Mesothelial cell of epicardium (in vitro differentiated cells): ENCODE results near the gene ECHDC1. TPM values are rescaled to one million over a fixed set of nuclear protein-coding genes. Genes with fewer than 3 reads are reported as not detected.

Source experiments
- DNase-seq, 2 experiments: peaks; one replicate each; pipeline ENCODE4 v3.0.0; 2021; ENCODE audit warnings: low spot score in 2 of 2; ENCODE audit not compliant: unreplicated experiment in 2 of 2
- H3K27ac Mint-ChIP-seq: 2 replicates; pipeline ENCODE4 v1.8.0; 2021; ENCODE audit warnings: mixed read lengths
- H3K27me3 Mint-ChIP-seq: 2 replicates; pipeline ENCODE4 v1.8.0; 2021; ENCODE audit warnings: low read depth, mixed read lengths
- H3K36me3 Mint-ChIP-seq: 2 replicates; pipeline ENCODE4 v1.8.0; 2021; ENCODE audit warnings: mixed read lengths
- H3K4me1 Mint-ChIP-seq: 2 replicates; pipeline ENCODE4 v1.8.0; 2021; ENCODE audit warnings: mixed read lengths
- H3K4me3 Mint-ChIP-seq: 2 replicates; pipeline ENCODE4 v1.8.0; 2021; ENCODE audit warnings: mild to moderate bottlenecking, moderate library complexity, mixed read lengths
- H3K9me3 Mint-ChIP-seq: 2 replicates; pipeline ENCODE4 v1.8.0; 2021; ENCODE audit warnings: mixed read lengths
- CTCF ChIP-seq: fragments of 200-600 bp; sonication (generic); IDR thresholded peaks from one replicate; pipeline ENCODE4 v1.5.0; 2021; ENCODE audit warnings: antibody characterized with exemption; ENCODE audit not compliant: unreplicated experiment
- total RNA-seq: library from RNA; stranded (reverse); gene quantifications from 3 replicates; pipeline ENCODE4 v1.2.1, GENCODE V29; 2021

The ECHDC1 gene
- total RNA-seq, 1 donor from 2014 or later: 52.8 TPM

GRCh38 chr6:127266892-127267645, 76.3 kb downstream of the ECHDC1 start:
- H3K36me3 Mint-ChIP-seq: peaks cover 3% of the 10 kb centered on the region
- TF ChIP-seq CTCF: no peak
- peaks cover 34% of the 10 kb centered on the region for H3K4me1 Mint-ChIP-seq
- no peaks in the 10 kb centered on the region for H3K27me3 Mint-ChIP-seq
- H3K9me3 Mint-ChIP-seq: no peaks in the 10 kb centered on the region
- peak overlapping the region; percentile 93 for H3K4me3 Mint-ChIP-seq
- H3K27ac Mint-ChIP-seq: peak overlapping the region; percentile 99
- DNase-seq: peak; percentile 28 to 60

GRCh38 chr6:127266178-127266891, 77.1 kb downstream of the ECHDC1 start, which contains the start of gene RNF146:
Gene RNF146, plus strand, starts transcription at chr6:127266864. Its CDS starts 13,475 bp downstream, at chr6:127280339.
- peak within 1 kb of the TSS; percentile 93 for H3K4me3 Mint-ChIP-seq
- peak; percentile 64 to 79 for DNase-seq
- H3K9me3 Mint-ChIP-seq: no peaks in the 10 kb centered on the region
- peaks cover 33% of the 10 kb centered on the region for H3K4me1 Mint-ChIP-seq
- H3K27ac Mint-ChIP-seq: peak within 1 kb of the TSS; percentile 99
- H3K36me3 Mint-ChIP-seq: peaks cover 3% of the 10 kb centered on the region
- H3K27me3 Mint-ChIP-seq: no peaks in the 10 kb centered on the region
- TF ChIP-seq CTCF: peak; percentile 35

- peaks cover 3% of the 10 kb centered on the region for H3K9me3 Mint-ChIP-seq
- no peak overlapping the region for H3K27ac Mint-ChIP-seq
- no peak for DNase-seq
- no peaks in the 10 kb centered on the region for H3K36me3 Mint-ChIP-seq
- peaks cover 14% of the 10 kb centered on the region for H3K4me1 Mint-ChIP-seq
- H3K4me3 Mint-ChIP-seq: no peak overlapping the region
- no peak for TF ChIP-seq CTCF
- H3K27me3 Mint-ChIP-seq: peaks cover 14% of the 10 kb centered on the region
These were observed 79.9 kb downstream of the ECHDC1 start for GRCh38 chr6:127263481-127263880.

- Mint-ChIP-seq H3K27ac (no peak overlapping the region), H3K4me3 (no peak overlapping the region), H3K4me1 (peaks cover 8% of the 10 kb centered on the region), H3K27me3 (peaks cover 14% of the 10 kb centered on the region), H3K36me3 (no peaks in the 10 kb centered on the region), H3K9me3 (peaks cover 3% of the 10 kb centered on the region)
- DNase-seq: no peak
- TF ChIP-seq CTCF: no peak
These were observed 80.5 kb downstream of the ECHDC1 start for GRCh38 chr6:127262896-127263295.

- Mint-ChIP-seq H3K4me3 (no peak overlapping the region), H3K36me3 (no peaks in the 10 kb centered on the region), H3K27ac (no peak overlapping the region), H3K9me3 (peaks cover 2% of the 10 kb centered on the region), H3K4me1 (no peaks in the 10 kb centered on the region), H3K27me3 (peaks cover 14% of the 10 kb centered on the region)
- no peak for DNase-seq
- TF ChIP-seq CTCF: no peak
These were observed 88.1 kb downstream of the ECHDC1 start for GRCh38 chr6:127255286-127255685.
